Kidney epithelial cell (primary cell): ENCODE measurements around the gene PI4KB. TPM values are rescaled to one million over a fixed set of nuclear protein-coding genes. Genes with fewer than 3 reads are reported as not detected.
"Not testable (repeated sequence)": the region's sequence is repeated elsewhere in the genome, so short reads cannot be mapped to it uniquely, and the experiment has no call there.

Experiments
- DNase-seq: peaks from one replicate; pipeline ENCODE4 v3.0.0-alpha.2; 2010; ENCODE audit warnings: low read depth
- H3K27me3 ChIP-seq: 2 replicates; pipeline ENCODE4 v1.6.0; 2011; ENCODE audit warnings: low read length; ENCODE audit not compliant: control insufficient read depth, insufficient read depth
- H3K36me3 ChIP-seq: 2 replicates; pipeline ENCODE4 v1.5.1; 2011; ENCODE audit warnings: low read length; ENCODE audit not compliant: control insufficient read depth, insufficient read depth
- H3K4me3 ChIP-seq: 2 replicates; pipeline ENCODE4 v1.5.1; 2011; ENCODE audit warnings: low read depth, mild to moderate bottlenecking, control low read depth, low read length
- CTCF ChIP-seq: IDR thresholded peaks from 2 replicates; pipeline ENCODE4 v1.5.1; 2011; ENCODE audit warnings: mild to moderate bottlenecking, moderate library complexity, low read length, control low read depth, inconsistent platforms; ENCODE audit not compliant: insufficient read depth, poor library complexity, severe bottlenecking
- total RNA-seq: library from RNA; depleted of rRNA; stranded (reverse); fragments of >200 nt; gene quantifications from 2 replicates; pipeline ENCODE4 v1.2.3, GENCODE V29; 2015

The PI4KB gene
- total RNA-seq, 1 donor from 2014 or later = 44.1 TPM

GRCh38 chr1:151362308-151363155, 35.3 kb upstream of the PI4KB start:
- Histone ChIP-seq H3K27me3 (no peaks in the 10 kb centered on the region), H3K36me3 (no peaks in the 10 kb centered on the region), H3K4me3 (no peak overlapping the region)
- TF ChIP-seq CTCF = no peak
- DNase-seq = no peak

DNA sequence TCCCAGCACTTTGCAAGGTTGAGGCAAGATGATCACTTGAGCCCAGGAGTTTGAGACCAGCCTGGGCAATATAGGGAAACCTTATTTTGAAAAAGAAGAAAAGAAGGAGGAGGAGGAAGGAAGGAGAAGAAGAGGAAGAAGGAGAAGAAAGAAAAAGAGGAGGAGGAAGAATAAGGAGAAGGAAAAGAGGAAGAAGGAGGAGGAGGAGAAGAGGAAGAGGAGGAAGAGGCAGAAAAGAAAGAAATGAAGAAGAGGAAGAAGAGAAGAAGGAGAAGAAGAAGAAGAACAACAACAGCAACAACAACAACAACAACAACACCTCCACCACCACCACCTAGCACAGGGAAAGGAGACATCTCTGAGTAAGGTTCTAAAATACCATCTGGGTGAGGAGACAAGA, 34.7 kb upstream of the PI4KB start:
- H3K36me3 ChIP-seq = no peaks in the 10 kb centered on the region
- H3K4me3 ChIP-seq = no peak overlapping the region
- TF ChIP-seq CTCF = no peak
- no peaks in the 10 kb centered on the region for H3K27me3 ChIP-seq
- no peak for DNase-seq

GRCh38 chr1:151356696-151357095, 29.5 kb upstream of the PI4KB start:
- Histone ChIP-seq H3K4me3 (no peak overlapping the region), H3K36me3 (no peaks in the 10 kb centered on the region), H3K27me3 (no peaks in the 10 kb centered on the region)
- no peak for TF ChIP-seq CTCF
- no peak for DNase-seq

GRCh38 chr1:151352021-151352718, 25.0 kb upstream of the PI4KB start:
- no peaks in the 10 kb centered on the region for H3K27me3 ChIP-seq
- DNase-seq = no peak
- no peak overlapping the region for H3K4me3 ChIP-seq
- no peaks in the 10 kb centered on the region for H3K36me3 ChIP-seq
- TF ChIP-seq CTCF = no peak

DNA sequence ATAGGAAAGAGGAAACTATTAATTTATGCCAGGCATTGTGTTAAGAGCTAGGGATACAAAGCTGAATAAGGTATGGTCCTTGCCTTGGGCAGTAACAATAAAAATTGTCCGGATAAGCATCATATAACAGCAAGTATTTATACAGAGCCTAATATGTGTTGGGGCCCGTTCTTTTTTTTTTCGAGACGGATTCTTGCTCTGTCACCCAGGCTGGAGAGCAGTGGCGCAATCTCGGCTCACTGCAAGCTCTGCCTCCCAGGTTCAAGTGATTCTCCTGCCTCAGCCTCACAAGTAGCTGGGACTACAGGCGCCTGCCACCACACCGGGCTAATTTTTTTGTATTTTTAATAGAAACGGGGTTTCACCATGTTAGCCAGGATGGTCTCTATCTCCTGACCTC, 23.1 kb upstream of the PI4KB start:
- H3K36me3 ChIP-seq, DNase-seq, H3K4me3 ChIP-seq, H3K27me3 ChIP-seq: not testable (repeated sequence)

DNA sequence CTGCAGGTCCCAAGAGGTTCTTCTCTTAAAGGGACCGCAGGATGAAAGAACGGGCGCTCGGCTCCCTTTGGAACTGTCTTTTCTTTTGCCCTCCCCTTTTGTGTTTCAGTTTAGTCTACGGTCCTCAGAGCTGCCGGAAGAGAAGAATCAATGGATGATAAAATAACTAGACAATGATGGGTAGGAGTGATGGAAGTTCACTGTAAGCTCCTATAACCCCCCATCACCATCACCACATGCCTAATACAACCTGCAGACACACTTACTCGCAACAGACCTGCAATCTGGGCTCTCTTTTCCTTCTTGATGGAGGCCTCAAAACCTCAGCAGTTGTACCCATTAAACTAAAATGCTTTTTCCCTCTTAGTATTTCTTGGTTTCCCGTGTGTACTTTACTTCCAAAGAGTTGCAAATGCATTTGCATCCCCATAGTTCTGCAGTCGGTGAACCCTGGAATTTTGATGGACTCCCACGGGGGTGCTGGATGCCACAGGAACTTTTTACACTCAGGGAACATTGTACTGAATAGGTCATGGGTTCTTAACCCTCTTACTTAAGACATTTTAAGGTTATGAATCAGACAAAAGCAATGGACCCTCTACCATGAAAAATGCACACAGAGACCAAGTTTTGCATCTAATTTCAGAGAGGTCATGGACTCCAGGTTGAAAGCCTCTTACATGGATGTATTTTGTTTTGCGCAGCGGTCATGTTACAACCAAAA, 20.5 kb upstream of the PI4KB start:
- DNase-seq = no peak
- Histone ChIP-seq H3K4me3 (peak overlapping the region; percentile 61), H3K36me3 (no peaks in the 10 kb centered on the region), H3K27me3 (no peaks in the 10 kb centered on the region)
- TF ChIP-seq CTCF = no peak
